ENCODE data around the gene TENT5A.

Gene TENT5A

GRCh38 chr6:81700414-81700813, 52.1 kb downstream of the TENT5A start:
- Histone ChIP-seq H3K27ac (no peak overlapping the region), H3K36me3 (replicated peaks) (no peaks in the 10 kb centered on the region), H3K27me3 (replicated peaks) (no peaks in the 10 kb centered on the region), H3K4me3 (ENCODE audit: low read depth, low read length) (no peak overlapping the region)
- DNase-seq = no peak
- in situ Hi-C loops (cut with HindIII; ENCODE audit: low pct_ligation_motif_present, low sequenced_read_pairs) = no loop called here
- TF ChIP-seq CTCF (IDR thresholded peaks at IDR 0.05; ENCODE audit: low read depth, low read length, missing control alignments) = no peak

GRCh38 chr6:81697559-81697958, 54.9 kb downstream of the TENT5A start:
- TF ChIP-seq CTCF (IDR thresholded peaks at IDR 0.05; ENCODE audit: low read depth, low read length, missing control alignments) = no peak
- H3K27ac ChIP-seq = no peak overlapping the region
- in situ Hi-C loops (cut with HindIII; ENCODE audit: low pct_ligation_motif_present, low sequenced_read_pairs) = no loop called here
- no peaks in the 10 kb centered on the region for H3K27me3 ChIP-seq (replicated peaks)
- H3K4me3 ChIP-seq (ENCODE audit: low read depth, low read length) = no peak overlapping the region
- H3K36me3 ChIP-seq (replicated peaks) = no peaks in the 10 kb centered on the region
- DNase-seq = peak; percentile 27

GRCh38 chr6:81696524-81696923, 56.0 kb downstream of the TENT5A start:
- Histone ChIP-seq H3K27me3 (replicated peaks) (no peaks in the 10 kb centered on the region), H3K4me3 (ENCODE audit: low read depth, low read length) (no peak overlapping the region), H3K36me3 (replicated peaks) (no peaks in the 10 kb centered on the region), H3K27ac (no peak overlapping the region)
- no peak for TF ChIP-seq CTCF (IDR thresholded peaks at IDR 0.05; ENCODE audit: low read depth, low read length, missing control alignments)
- no peak for DNase-seq
- in situ Hi-C loops (cut with HindIII; ENCODE audit: low pct_ligation_motif_present, low sequenced_read_pairs) = no loop called here

All from brain microvascular endothelial cell (primary cell).